Endothelial cell of umbilical vein (primary cell): ENCODE measurements around the gene SLC25A15. TPM values are rescaled to one million over a fixed set of nuclear protein-coding genes. Genes with fewer than 3 reads are reported as not detected.

ENCODE experiments used
- BruUV-seq: library from RNA; stranded (reverse); fragments of 400-500 nt; replicated peaks from 2 replicates; lab custom pipeline; 2021; lab: Mats Ljungman, UMichigan
- CTCF ChIA-PET: fragments of 300-600, 350-600 bp; sonication (Branson Sonifier 250); formaldehyde crosslinking; loops from one replicate; lab custom pipeline; 2021; ENCODE audit warnings: antibody characterized with exemption, inconsistent platforms; lab: Charles Lee
- POLR2A ChIA-PET: fragments of 300-600, 350-600 bp; sonication (Branson Sonifier 250); formaldehyde crosslinking; loops from one replicate; lab custom pipeline; 2021; ENCODE audit warnings: antibody characterized with exemption, inconsistent platforms; lab: Charles Lee
- DNase-seq: peaks from one replicate; pipeline ENCODE4 v3.0.0-alpha.2; 2011; ENCODE audit warnings: low read depth, low spot score
- FAIRE-seq: peaks from 2 replicates; lab custom pipeline; 2011; peaks lifted over from hg19 to GRCh38; lab: Jason Lieb, UNC
- H2AFZ ChIP-seq: 2 replicates; pipeline ENCODE4 v1.6.0; 2012; ENCODE audit warnings: low read depth, low read length, control low read depth, inconsistent platforms
- H3K27ac ChIP-seq: 2 replicates; pipeline ENCODE4 v1.5.1; 2011; ENCODE audit warnings: low read depth, mild to moderate bottlenecking, control low read depth, low read length, moderate library complexity; ENCODE audit not compliant: insufficient read depth
- H3K27me3 ChIP-seq, 2 experiments: 2 replicates each; pipeline versions ENCODE4 v1.6.0 to v1.6.1; 2011; ENCODE audit warnings: low read length in 2 of 2, mixed read lengths in 1 of 2; ENCODE audit not compliant: control insufficient read depth in 2 of 2, insufficient read depth in 2 of 2
- H3K36me3 ChIP-seq, 2 experiments: 2 replicates in 1 of 2; 3 replicates in 1 of 2; pipeline ENCODE4 v1.5.1; 2011; ENCODE audit warnings: low read length in 2 of 2, mild to moderate bottlenecking in 1 of 2, moderate library complexity in 1 of 2; ENCODE audit not compliant: control insufficient read depth in 2 of 2, insufficient read depth in 2 of 2; ENCODE audit errors: extremely low read depth in 1 of 2
- H3K4me1 ChIP-seq: 3 replicates; pipeline ENCODE4 v1.5.1; 2011; ENCODE audit warnings: mild to moderate bottlenecking, low read length; ENCODE audit not compliant: control insufficient read depth, insufficient read depth; ENCODE audit errors: extremely low read depth
- H3K4me2 ChIP-seq: 2 replicates; pipeline ENCODE4 v1.6.1; 2011; ENCODE audit warnings: low read length, control low read depth, mixed read lengths; ENCODE audit not compliant: insufficient read depth
- H3K4me3 ChIP-seq, 3 experiments: fragments of 200-600 bp in 1 of 3; sonication (generic), shearing (Covaris generic) in 1 of 3; replicated peaks in 1 of 3; 2 replicates each; pipeline ENCODE4 v1.5.1; 2011 to 2016; ENCODE audit warnings: control low read depth in 3 of 3, low read length in 3 of 3, mild to moderate bottlenecking in 2 of 3, inconsistent platforms in 1 of 3, low read depth in 1 of 3, moderate library complexity in 1 of 3; ENCODE audit not compliant: insufficient read depth in 1 of 3
- H3K79me2 ChIP-seq: 2 replicates; pipeline ENCODE4 v1.6.0; 2012; ENCODE audit warnings: low read length, inconsistent platforms; ENCODE audit not compliant: control insufficient read depth, insufficient read depth
- H3K9ac ChIP-seq: replicated peaks from 2 replicates; pipeline ENCODE3; 2011; ENCODE audit warnings: low read length, control low read depth; ENCODE audit not compliant: insufficient read depth; ENCODE audit errors: extremely low read depth
- H3K9me1 ChIP-seq: replicated peaks from 3 replicates; pipeline ENCODE4 v1.6.0; 2011; ENCODE audit warnings: mild to moderate bottlenecking, low read length; ENCODE audit not compliant: control insufficient read depth, insufficient read depth; ENCODE audit errors: extremely low read depth
- H3K9me3 ChIP-seq: replicated peaks from 2 replicates; pipeline ENCODE4 v1.5.1; 2012; ENCODE audit warnings: low read length, inconsistent platforms; ENCODE audit not compliant: control insufficient read depth, insufficient read depth
- H4K20me1 ChIP-seq: replicated peaks from 2 replicates; pipeline ENCODE3; 2011; ENCODE audit warnings: mild to moderate bottlenecking, low read length; ENCODE audit not compliant: control insufficient read depth, insufficient read depth; ENCODE audit errors: extremely low read depth
- EZH2 ChIP-seq: IDR thresholded peaks from 2 replicates; pipeline ENCODE4 v1.6.1; 2012; ENCODE audit warnings: borderline replicate concordance, low read depth, mild to moderate bottlenecking, moderate library complexity, low read length, inconsistent platforms; ENCODE audit not compliant: severe bottlenecking
- FOS ChIP-seq: IDR thresholded peaks from 2 replicates; pipeline ENCODE4 v1.6.1; 2011; ENCODE audit warnings: mild to moderate bottlenecking, low read length, moderate library complexity, borderline replicate concordance; ENCODE audit not compliant: insufficient read depth
- GATA2 ChIP-seq: IDR thresholded peaks from 2 replicates; pipeline ENCODE4 v1.7.0; 2011; ENCODE audit warnings: low read depth, mild to moderate bottlenecking, moderate library complexity, mixed read lengths, low read length; ENCODE audit not compliant: insufficient read length, insufficient read depth
- JUN ChIP-seq: IDR thresholded peaks from 2 replicates; pipeline ENCODE4 v1.6.1; 2011; ENCODE audit warnings: borderline replicate concordance, low read depth; ENCODE audit not compliant: insufficient read length, insufficient read depth
- MYC ChIP-seq: IDR thresholded peaks from one replicate; pipeline ENCODE4 v1.6.1; 2011; ENCODE audit warnings: mild to moderate bottlenecking, low read depth, low read length
- POLR2A ChIP-seq: IDR thresholded peaks from 2 replicates; pipeline ENCODE4 v1.6.1; 2012; ENCODE audit warnings: low read depth, mild to moderate bottlenecking, control low read depth, low read length
- POLR2AphosphoS5 ChIP-seq: IDR thresholded peaks from 2 replicates; pipeline ENCODE4 v1.6.1; 2012; ENCODE audit warnings: low read depth, mild to moderate bottlenecking, control low read depth, low read length, moderate library complexity; ENCODE audit not compliant: insufficient read depth
- dilution Hi-C: fragments of 300-500 bp; cut with MboI; formaldehyde crosslinking; loops from one replicate; pipeline ENCODE4 v1.15.0; 2019; ENCODE audit warnings: low sequenced_read_pairs; ENCODE audit not compliant: extremely low pct_ligation_motif_present
- intact Hi-C: fragments of 100-400 bp; cut with micrococcal nuclease; formaldehyde crosslinking; loops from one replicate; pipeline ENCODE4 v1.10.0; 2022
- polyA plus RNA-seq, 4 experiments: library from polyadenylated mRNA; depleted of rRNA in 3 of 4; stranded (reverse) in 3 of 4; unstranded in 1 of 4; fragments of >200 nt; gene quantifications; 2 replicates each; pipeline versions ENCODE4 v1.2.1 to v1.2.3, GENCODE V29; 2011 to 2012; ENCODE audit warnings: missing spikeins in 1 of 4
- total RNA-seq: library from RNA; stranded (reverse); gene quantifications from 2 replicates; pipeline ENCODE4 v1.2.3, GENCODE V29; 2021
- TF ChIP-seq, protein P1 (sequence below): IDR thresholded peaks from 2 replicates; pipeline ENCODE4 v1.6.1; 2011; ENCODE audit not compliant: insufficient read depth, insufficient read length
- TF ChIP-seq, protein P2 (sequence below), 2 donors: IDR thresholded peaks; 1 replicate in 1 of 2; 2 replicates in 1 of 2; pipeline ENCODE4 v1.5.1; 2011; ENCODE audit warnings: low read length in 2 of 2, mild to moderate bottlenecking in 2 of 2, moderate library complexity in 2 of 2, control low read depth in 1 of 2, inconsistent platforms in 1 of 2, low read depth in 1 of 2; ENCODE audit not compliant: insufficient read depth in 1 of 2; ENCODE audit errors: extremely low read depth in 1 of 2

Gene SLC25A15
- total and polyA plus RNA-seq, 2 donors (not counting 3 experiments of a cell fraction or from before 2014, with no cell fraction given), result 6.8 to 11.5 TPM

DNA sequence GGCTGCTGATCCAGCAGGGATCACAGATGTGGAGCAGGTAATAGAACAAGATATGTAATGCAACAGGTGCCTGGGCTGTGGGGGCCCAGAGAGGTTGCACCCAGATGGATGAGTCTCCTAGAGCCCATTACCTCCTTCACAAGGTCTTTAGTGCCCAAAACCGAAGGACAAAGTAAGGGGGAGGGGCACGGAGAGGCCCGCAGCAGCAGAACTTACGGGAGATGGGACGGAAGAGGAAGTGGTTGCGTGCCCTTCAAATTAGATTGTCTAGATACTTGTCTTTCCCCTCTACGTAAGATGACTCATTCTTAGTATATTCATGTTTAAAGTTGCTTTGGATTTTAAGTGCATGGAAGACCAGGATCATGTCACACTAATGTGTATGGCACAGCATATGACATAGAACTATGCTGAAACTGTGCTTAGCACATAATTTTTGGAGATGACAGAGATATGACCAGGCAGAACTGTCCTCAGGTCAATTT lies 12.7 kb upstream of the SLC25A15 start:
- H3K4me1 ChIP-seq, result peaks cover 9% of the 10 kb centered on the region
- peak overlapping the region; percentile 46 for H3K4me2 ChIP-seq
- no peak overlapping the region for H3K4me3 ChIP-seq
- no peaks in the 10 kb centered on the region for H3K27me3 ChIP-seq
- ChIA-PET CTCF (interaction anchor here (0.8 to 2.3 kb wide), 34 partner anchors 9 to 1725 kb away, joined by 3 to 31 read pairs (median 5); partner anchors contain the start of gene SLC25A15), POLR2A (no interaction called here)
- no peak overlapping the region for H3K9ac ChIP-seq
- H2AFZ ChIP-seq, result peak overlapping the region; percentile 21
- DNase-seq (peak; percentile 18), FAIRE-seq (peak; percentile 75)
- dilution Hi-C loops, result no loop called here
- no TSS peak for BruUV-seq
- peak overlapping the region; percentile 27 for H3K27ac ChIP-seq
- intact Hi-C loops, result loop anchor here (1.0 to 10.0 kb wide), 9 partner anchors 38 to 1742 kb away; partner anchors contain the start of genes NHLRC3, PROSER1 and WBP4
- TF ChIP-seq JUN (no peak), POLR2A (no peak), POLR2AphosphoS5 (peak; percentile 13), GATA2 (peak; percentile 52), MYC (no peak), EZH2 (no peak), FOS (peak; percentile 47)
- TF ChIP-seq, protein P1, sequence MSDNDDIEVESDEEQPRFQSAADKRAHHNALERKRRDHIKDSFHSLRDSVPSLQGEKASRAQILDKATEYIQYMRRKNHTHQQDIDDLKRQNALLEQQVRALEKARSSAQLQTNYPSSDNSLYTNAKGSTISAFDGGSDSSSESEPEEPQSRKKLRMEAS, result no peak
- TF ChIP-seq, protein P2, sequence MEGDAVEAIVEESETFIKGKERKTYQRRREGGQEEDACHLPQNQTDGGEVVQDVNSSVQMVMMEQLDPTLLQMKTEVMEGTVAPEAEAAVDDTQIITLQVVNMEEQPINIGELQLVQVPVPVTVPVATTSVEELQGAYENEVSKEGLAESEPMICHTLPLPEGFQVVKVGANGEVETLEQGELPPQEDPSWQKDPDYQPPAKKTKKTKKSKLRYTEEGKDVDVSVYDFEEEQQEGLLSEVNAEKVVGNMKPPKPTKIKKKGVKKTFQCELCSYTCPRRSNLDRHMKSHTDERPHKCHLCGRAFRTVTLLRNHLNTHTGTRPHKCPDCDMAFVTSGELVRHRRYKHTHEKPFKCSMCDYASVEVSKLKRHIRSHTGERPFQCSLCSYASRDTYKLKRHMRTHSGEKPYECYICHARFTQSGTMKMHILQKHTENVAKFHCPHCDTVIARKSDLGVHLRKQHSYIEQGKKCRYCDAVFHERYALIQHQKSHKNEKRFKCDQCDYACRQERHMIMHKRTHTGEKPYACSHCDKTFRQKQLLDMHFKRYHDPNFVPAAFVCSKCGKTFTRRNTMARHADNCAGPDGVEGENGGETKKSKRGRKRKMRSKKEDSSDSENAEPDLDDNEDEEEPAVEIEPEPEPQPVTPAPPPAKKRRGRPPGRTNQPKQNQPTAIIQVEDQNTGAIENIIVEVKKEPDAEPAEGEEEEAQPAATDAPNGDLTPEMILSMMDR (IDR thresholded peaks at IDR 0.05; ENCODE audit: extremely low read depth in 1 of 2, insufficient read depth in 1 of 2, low read depth in 1 of 2, low read length in 2 of 2), result no peak
- no peaks in the 10 kb centered on the region for H3K9me1 ChIP-seq
- H3K79me2 ChIP-seq, result no peaks in the 10 kb centered on the region
- no peaks in the 10 kb centered on the region for H3K9me3 ChIP-seq
- no peaks in the 10 kb centered on the region for H4K20me1 ChIP-seq
- H3K36me3 ChIP-seq, result no peaks in the 10 kb centered on the region
